ENCODE results near the gene PCDHB10.
"Not testable (repeated sequence)": the region's sequence is repeated elsewhere in the genome, so short reads cannot be mapped to it uniquely, and the experiment has no call there.

Gene PCDHB10

GRCh38 chr5:141192110-141192725 is at the start of gene PCDHB10:
PCDHB10 (plus strand) TSS chr5:141192353; CDS start chr5:141192553, 200 bp downstream.
- H3K4me3 Mint-ChIP-seq = no peak within 1 kb of the TSS
- H3K27ac Mint-ChIP-seq = no peak within 1 kb of the TSS
- H3K27me3 Mint-ChIP-seq = peaks cover 7% of the 10 kb centered on the region
- H3K36me3 Mint-ChIP-seq = no peaks in the 10 kb centered on the region
- CTCF ChIA-PET = interaction anchor here (0.6 to 1.5 kb wide), 5 partner anchors 8 to 331 kb away, joined by 3 to 5 read pairs (median 4); partner anchors contain the start of gene PCDHB8
- H3K4me1 Mint-ChIP-seq = no peaks in the 10 kb centered on the region
- DNase-seq = peak; percentile 48
- peaks cover 25% of the 10 kb centered on the region for H3K9me3 Mint-ChIP-seq

- peaks cover 24% of the 10 kb centered on the region for H3K27me3 Mint-ChIP-seq
These were observed 42.3 kb upstream of the PCDHB10 start, which contains the start of gene PCDHB6 for GRCh38 chr5:141149812-141150211. PCDHB6 (plus strand) TSS chr5:141150057; CDS start chr5:141150258, 201 bp downstream.

GRCh38 chr5:141150224-141150992 is 41.7 kb upstream of the PCDHB10 start:
- peaks cover 5% of the 10 kb centered on the region for H3K36me3 Mint-ChIP-seq
- peaks cover 24% of the 10 kb centered on the region for H3K27me3 Mint-ChIP-seq
- no peak overlapping the region for H3K4me3 Mint-ChIP-seq
- peaks cover 15% of the 10 kb centered on the region for H3K9me3 Mint-ChIP-seq
- CTCF ChIA-PET = no interaction called here
- DNase-seq = no peak
- no peak overlapping the region for H3K27ac Mint-ChIP-seq
- H3K4me1 Mint-ChIP-seq = no peaks in the 10 kb centered on the region

More at GRCh38 chr5:141149812-141150211, 42.3 kb upstream of the PCDHB10 start, which contains the start of gene PCDHB6:
- peaks cover 15% of the 10 kb centered on the region for H3K9me3 Mint-ChIP-seq
- CTCF ChIA-PET = no interaction called here
- no peaks in the 10 kb centered on the region for H3K4me1 Mint-ChIP-seq
- H3K36me3 Mint-ChIP-seq = peaks cover 5% of the 10 kb centered on the region
- H3K27ac Mint-ChIP-seq = no peak within 1 kb of the TSS
- no peak for DNase-seq
- no peak within 1 kb of the TSS for H3K4me3 Mint-ChIP-seq

GRCh38 chr5:141150993-141151325 is 41.2 kb upstream of the PCDHB10 start:
- Mint-ChIP-seq H3K4me3 (no peak overlapping the region), H3K36me3 (peaks cover 5% of the 10 kb centered on the region), H3K4me1 (no peaks in the 10 kb centered on the region), H3K27me3 (peaks cover 24% of the 10 kb centered on the region), H3K27ac (no peak overlapping the region), H3K9me3 (peaks cover 16% of the 10 kb centered on the region)
- no peak for DNase-seq
- CTCF ChIA-PET = no interaction called here

GRCh38 chr5:141151632-141152031 is 40.5 kb upstream of the PCDHB10 start:
- Mint-ChIP-seq H3K27me3 (peaks cover 24% of the 10 kb centered on the region), H3K9me3 (peaks cover 18% of the 10 kb centered on the region)
- H3K4me3 Mint-ChIP-seq, DNase-seq, CTCF ChIA-PET, H3K27ac Mint-ChIP-seq, H3K36me3 Mint-ChIP-seq, H3K4me1 Mint-ChIP-seq: not testable (repeated sequence)

GRCh38 chr5:141152096-141152495 is 40.1 kb upstream of the PCDHB10 start:
- DNase-seq, CTCF ChIA-PET, H3K4me1 Mint-ChIP-seq, H3K4me3 Mint-ChIP-seq, H3K36me3 Mint-ChIP-seq: not testable (repeated sequence)
- H3K9me3 Mint-ChIP-seq = peaks cover 21% of the 10 kb centered on the region
- peaks cover 25% of the 10 kb centered on the region for H3K27me3 Mint-ChIP-seq
- H3K27ac Mint-ChIP-seq = peak overlapping the region; percentile 37

GRCh38 chr5:141155540-141156374 is 36.4 kb upstream of the PCDHB10 start:
- peaks cover 22% of the 10 kb centered on the region for H3K9me3 Mint-ChIP-seq
- DNase-seq = no peak
- H3K4me3 Mint-ChIP-seq = no peak overlapping the region
- no peaks in the 10 kb centered on the region for H3K4me1 Mint-ChIP-seq
- CTCF ChIA-PET = interaction anchor here (1.1 to 1.5 kb wide), 2 partner anchors 31 to 71 kb away, joined by 3 read pairs; partner anchors contain the start of gene PCDHB9
- peaks cover 21% of the 10 kb centered on the region for H3K27me3 Mint-ChIP-seq
- peaks cover 5% of the 10 kb centered on the region for H3K36me3 Mint-ChIP-seq
- H3K27ac Mint-ChIP-seq = no peak overlapping the region

- DNase-seq, H3K4me1 Mint-ChIP-seq, CTCF ChIA-PET, H3K4me3 Mint-ChIP-seq, H3K27ac Mint-ChIP-seq, H3K27me3 Mint-ChIP-seq, H3K36me3 Mint-ChIP-seq: not testable (repeated sequence)
- peaks cover 17% of the 10 kb centered on the region for H3K9me3 Mint-ChIP-seq
These were observed 34.8 kb upstream of the PCDHB10 start for GRCh38 chr5:141157356-141157755.

- H3K36me3 Mint-ChIP-seq, CTCF ChIA-PET, H3K27me3 Mint-ChIP-seq, H3K4me1 Mint-ChIP-seq, H3K27ac Mint-ChIP-seq, DNase-seq, H3K4me3 Mint-ChIP-seq: not testable (repeated sequence)
- H3K9me3 Mint-ChIP-seq = peaks cover 17% of the 10 kb centered on the region
These were observed 34.3 kb upstream of the PCDHB10 start for GRCh38 chr5:141157901-141158300.

- peak; percentile 38 for DNase-seq
- Mint-ChIP-seq H3K27ac (no peak within 1 kb of the TSS), H3K4me3 (no peak within 1 kb of the TSS), H3K9me3 (peaks cover 13% of the 10 kb centered on the region), H3K36me3 (no peaks in the 10 kb centered on the region), H3K27me3 (peaks cover 13% of the 10 kb centered on the region), H3K4me1 (no peaks in the 10 kb centered on the region)
- CTCF ChIA-PET = no interaction called here
These were observed 19.6 kb upstream of the PCDHB10 start, which contains the start of gene PCDHB7 for GRCh38 chr5:141172381-141173204. PCDHB7 (plus strand) TSS chr5:141172644; CDS start chr5:141172836, 192 bp downstream.

- H3K4me1 Mint-ChIP-seq, H3K27ac Mint-ChIP-seq, CTCF ChIA-PET, H3K36me3 Mint-ChIP-seq, DNase-seq, H3K4me3 Mint-ChIP-seq: not testable (repeated sequence)
- H3K27me3 Mint-ChIP-seq = peaks cover 13% of the 10 kb centered on the region
- H3K9me3 Mint-ChIP-seq = peaks cover 11% of the 10 kb centered on the region
These were observed 17.7 kb upstream of the PCDHB10 start for GRCh38 chr5:141174291-141175104.

- Mint-ChIP-seq H3K36me3 (no peaks in the 10 kb centered on the region), H3K4me1 (no peaks in the 10 kb centered on the region), H3K27me3 (peaks cover 13% of the 10 kb centered on the region), H3K4me3 (no peak overlapping the region), H3K27ac (no peak overlapping the region), H3K9me3 (peaks cover 15% of the 10 kb centered on the region)
- DNase-seq = no peak
- CTCF ChIA-PET = no interaction called here
These were observed 16.2 kb upstream of the PCDHB10 start for GRCh38 chr5:141175933-141176332.
